ENCODE measurements around the gene USF3. TPM values are rescaled to one million over a fixed set of nuclear protein-coding genes. Genes with fewer than 3 reads are reported as not detected.

USF3 gene
- total RNA-seq, 2 experiments from 2014 or later: 11.7 to 18.1 TPM

DNA sequence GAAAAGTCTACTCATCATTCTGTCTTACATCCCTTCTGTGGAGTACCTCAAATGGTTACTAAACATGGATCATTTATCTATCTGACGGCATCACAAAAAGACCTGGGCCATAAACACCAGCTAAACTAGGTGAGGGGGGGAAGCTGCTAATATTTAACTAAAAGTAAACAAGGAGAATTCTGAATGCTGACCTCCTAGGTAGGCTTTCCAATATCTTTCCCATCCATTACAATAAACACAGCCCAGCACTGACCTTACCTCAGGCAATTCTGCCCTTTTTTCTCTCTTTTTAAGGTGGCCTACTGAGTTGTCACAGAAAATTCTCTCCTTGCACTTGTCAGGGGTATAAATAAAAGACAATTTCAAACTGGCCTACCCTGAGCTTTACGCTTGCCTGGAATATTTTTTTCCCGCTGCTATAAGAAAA, 33.1 kb downstream of the USF3 start:
- Histone ChIP-seq H3K9me2 (ENCODE audit: insufficient read depth, low read length) (no peaks in the 10 kb centered on the region), H3K9me3 (ENCODE audit: low read length) (no peaks in the 10 kb centered on the region), H3K4me3 (ENCODE audit: low read depth, low read length, poor library complexity, severe bottlenecking) (no peak overlapping the region), H3K4me1 (ENCODE audit: insufficient read depth, low read length, poor library complexity, severe bottlenecking) (peaks cover 44% of the 10 kb centered on the region), H3K27ac (ENCODE audit: low read depth, low read length, poor library complexity, severe bottlenecking) (no peak overlapping the region), H3K4me2 (ENCODE audit: low read length) (no peak overlapping the region), H4K20me1 (ENCODE audit: insufficient read depth, low read length) (no peaks in the 10 kb centered on the region), H2AFZ (ENCODE audit: low read length) (no peak overlapping the region), H3K79me2 (ENCODE audit: insufficient read depth, low read depth, low read length) (no peaks in the 10 kb centered on the region), H3K36me3 (ENCODE audit: insufficient read depth, low read length) (peaks cover 30% of the 10 kb centered on the region)
- intact Hi-C loops (cut with micrococcal nuclease; ENCODE audit: unreplicated experiment): no loop called here
- no TSS peak for BruUV-seq (replicated peaks)
- TF ChIP-seq, protein P1, sequence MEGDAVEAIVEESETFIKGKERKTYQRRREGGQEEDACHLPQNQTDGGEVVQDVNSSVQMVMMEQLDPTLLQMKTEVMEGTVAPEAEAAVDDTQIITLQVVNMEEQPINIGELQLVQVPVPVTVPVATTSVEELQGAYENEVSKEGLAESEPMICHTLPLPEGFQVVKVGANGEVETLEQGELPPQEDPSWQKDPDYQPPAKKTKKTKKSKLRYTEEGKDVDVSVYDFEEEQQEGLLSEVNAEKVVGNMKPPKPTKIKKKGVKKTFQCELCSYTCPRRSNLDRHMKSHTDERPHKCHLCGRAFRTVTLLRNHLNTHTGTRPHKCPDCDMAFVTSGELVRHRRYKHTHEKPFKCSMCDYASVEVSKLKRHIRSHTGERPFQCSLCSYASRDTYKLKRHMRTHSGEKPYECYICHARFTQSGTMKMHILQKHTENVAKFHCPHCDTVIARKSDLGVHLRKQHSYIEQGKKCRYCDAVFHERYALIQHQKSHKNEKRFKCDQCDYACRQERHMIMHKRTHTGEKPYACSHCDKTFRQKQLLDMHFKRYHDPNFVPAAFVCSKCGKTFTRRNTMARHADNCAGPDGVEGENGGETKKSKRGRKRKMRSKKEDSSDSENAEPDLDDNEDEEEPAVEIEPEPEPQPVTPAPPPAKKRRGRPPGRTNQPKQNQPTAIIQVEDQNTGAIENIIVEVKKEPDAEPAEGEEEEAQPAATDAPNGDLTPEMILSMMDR (conservative IDR thresholded peaks at IDR 0.05; ENCODE audit: low read length): no peak
- TF ChIP-seq EZH2phosphoT487 (IDR thresholded peaks at IDR 0.05; ENCODE audit: borderline replicate concordance, low read depth, low read length): no peak
- CTCF ChIA-PET (ENCODE audit: unreplicated experiment): no interaction called here
- POLR2A ChIA-PET: interaction anchor here (0.6 to 1.3 kb wide), 3 partner anchors 10 to 46 kb away, joined by 3 to 5 read pairs (median 4); partner anchors contain the start of gene USF3
- no peak for DNase-seq (ENCODE audit: low spot score)

DNA sequence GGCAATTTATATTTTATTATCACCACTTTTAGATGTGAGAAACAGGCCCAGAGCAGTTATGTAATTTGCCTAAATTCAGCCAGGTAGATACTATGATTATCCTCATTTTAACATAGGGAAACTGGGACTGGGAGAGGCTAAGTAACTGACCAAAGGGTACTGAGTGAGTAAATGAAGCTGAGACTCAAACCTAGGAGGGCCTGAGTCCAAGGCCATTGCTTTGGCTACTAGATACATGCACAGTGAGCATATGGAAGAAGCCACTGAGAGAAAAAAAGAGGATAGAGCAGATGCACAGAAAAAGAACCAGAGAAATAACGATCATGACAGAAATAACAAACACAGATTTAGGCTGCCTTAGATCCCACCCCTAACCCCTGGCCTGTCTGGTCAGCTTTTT, 33.6 kb downstream of the USF3 start:
- Histone ChIP-seq H3K27ac (ENCODE audit: low read depth, low read length, poor library complexity, severe bottlenecking) (no peak overlapping the region), H2AFZ (ENCODE audit: low read length) (no peak overlapping the region)

GRCh38 chr3:113660896-113661295, 35.5 kb downstream of the USF3 start:
- Histone ChIP-seq H4K20me1 (ENCODE audit: insufficient read depth, low read length) (no peaks in the 10 kb centered on the region), H3K9me3 (ENCODE audit: low read length) (no peaks in the 10 kb centered on the region), H3K9me2 (ENCODE audit: insufficient read depth, low read length) (no peaks in the 10 kb centered on the region), H3K4me3 (ENCODE audit: low read depth, low read length, poor library complexity, severe bottlenecking) (no peak overlapping the region), H3K4me1 (ENCODE audit: insufficient read depth, low read length, poor library complexity, severe bottlenecking) (peaks cover 39% of the 10 kb centered on the region), H2AFZ (ENCODE audit: low read length) (peak overlapping the region; percentile 2; the same call in 1 of the 2 replicates), H3K4me2 (ENCODE audit: low read length) (peak overlapping the region; percentile 40), H3K36me3 (ENCODE audit: insufficient read depth, low read length) (peaks cover 35% of the 10 kb centered on the region), H3K27ac (ENCODE audit: low read depth, low read length, poor library complexity, severe bottlenecking) (peak overlapping the region; percentile 88), H3K79me2 (ENCODE audit: insufficient read depth, low read depth, low read length) (no peaks in the 10 kb centered on the region)
- no peak for TF ChIP-seq EZH2phosphoT487 (IDR thresholded peaks at IDR 0.05; ENCODE audit: borderline replicate concordance, low read depth, low read length)
- TF ChIP-seq, protein P1 (conservative IDR thresholded peaks at IDR 0.05; ENCODE audit: low read length): no peak
- BruUV-seq (replicated peaks): no TSS peak
- CTCF ChIA-PET (ENCODE audit: unreplicated experiment): no interaction called here
- POLR2A ChIA-PET: interaction anchor here (0.7 to 2.8 kb wide), 4 partner anchors 10 to 295 kb away, joined by 3 to 8 read pairs (median 4); no protein-coding TSS in a partner anchor
- intact Hi-C loops (cut with micrococcal nuclease; ENCODE audit: unreplicated experiment): no loop called here
- DNase-seq (ENCODE audit: low spot score): peak; percentile 39

More for the DNA sequence above, 33.6 kb downstream of the USF3 start:
- Histone ChIP-seq H3K9me3 (ENCODE audit: low read length) (no peaks in the 10 kb centered on the region), H3K4me2 (ENCODE audit: low read length) (no peak overlapping the region), H4K20me1 (ENCODE audit: insufficient read depth, low read length) (no peaks in the 10 kb centered on the region), H3K36me3 (ENCODE audit: insufficient read depth, low read length) (peaks cover 30% of the 10 kb centered on the region), H3K4me1 (ENCODE audit: insufficient read depth, low read length, poor library complexity, severe bottlenecking) (peaks cover 44% of the 10 kb centered on the region), H3K79me2 (ENCODE audit: insufficient read depth, low read depth, low read length) (no peaks in the 10 kb centered on the region), H3K9me2 (ENCODE audit: insufficient read depth, low read length) (no peaks in the 10 kb centered on the region), H3K4me3 (ENCODE audit: low read depth, low read length, poor library complexity, severe bottlenecking) (no peak overlapping the region)
- BruUV-seq (replicated peaks): no TSS peak
- DNase-seq (ENCODE audit: low spot score): no peak
- POLR2A ChIA-PET: interaction anchor here (0.6 to 1.4 kb wide), 5 partner anchors 9 to 167 kb away, joined by 3 to 5 read pairs (median 3); partner anchors contain the start of gene USF3
- intact Hi-C loops (cut with micrococcal nuclease; ENCODE audit: unreplicated experiment): no loop called here
- CTCF ChIA-PET (ENCODE audit: unreplicated experiment): no interaction called here
- no peak for TF ChIP-seq EZH2phosphoT487 (IDR thresholded peaks at IDR 0.05; ENCODE audit: borderline replicate concordance, low read depth, low read length)
- TF ChIP-seq, protein P1 (conservative IDR thresholded peaks at IDR 0.05; ENCODE audit: low read length): no peak

All from OCI-LY7 (cell line).